Uterus (tissue), 2 donors: ENCODE data around the gene GRID2.

ENCODE experiments used
- CTCF ChIP-seq, 4 experiments: fragments of 200-600 bp in 2 of 4; fragments of 450-650 bp in 2 of 4; sonication (generic) in 2 of 4; IDR thresholded peaks; one replicate each; pipeline ENCODE4 v1.5.1; 2016 to 2019; ENCODE audit warnings: antibody characterized with exemption in 4 of 4, mild to moderate bottlenecking in 2 of 4, moderate library complexity in 1 of 4
- POLR2A ChIP-seq, 2 donors: fragments of 450-650 bp; IDR thresholded peaks; one replicate each; pipeline ENCODE4 v1.6.1; 2016; ENCODE audit warnings: antibody characterized with exemption in 2 of 2, mild to moderate bottlenecking in 1 of 2, moderate library complexity in 1 of 2

- TF ChIP-seq CTCF (IDR thresholded peaks at IDR 0.05), result no peak
- TF ChIP-seq POLR2A (IDR thresholded peaks at IDR 0.05), result no peak
These were observed 908.5 kb downstream of the GRID2 start for GRCh38 chr4:93212250-93212649.
